ENCODE results near the gene CCDC142.
"Not testable (repeated sequence)": the region's sequence is repeated elsewhere in the genome, so short reads cannot be mapped to it uniquely, and the experiment has no call there.

The CCDC142 gene

GRCh38 chr2:74481961-74482800 is 617 bp downstream of the CCDC142 start:
- no peaks in the 10 kb centered on the region for H3K27me3 ChIP-seq (ENCODE audit: control insufficient read depth, insufficient read depth, low read length)
- H3K4me1 ChIP-seq (ENCODE audit: control insufficient read depth, insufficient read depth, low read length), result peaks cover 6% of the 10 kb centered on the region
- DNase-seq (ENCODE audit: low read depth, low spot score), result no peak
- peak overlapping the region; percentile 58 for H3K4me3 ChIP-seq (ENCODE audit: low read length)
- no peaks in the 10 kb centered on the region for H3K36me3 ChIP-seq (ENCODE audit: control insufficient read depth, insufficient read depth, low read length)
- H3K27ac ChIP-seq (ENCODE audit: low read length), result no peak overlapping the region
- H3K9me3 ChIP-seq (ENCODE audit: control insufficient read depth, insufficient read depth, low read length), result no peaks in the 10 kb centered on the region
- no CpG with 5 or more reads among the region's 80 CpGs for whole genome bisulfite sequencing (ENCODE audit: insufficient coverage, insufficient read length)

- H3K27me3 ChIP-seq (ENCODE audit: control insufficient read depth, insufficient read depth, low read length), result no peaks in the 10 kb centered on the region
- H3K27ac ChIP-seq (ENCODE audit: low read length), result no peak overlapping the region
- no CpG with 5 or more reads among the region's 3 CpGs for WGBS (ENCODE audit: insufficient coverage, insufficient read length)
- H3K4me1 ChIP-seq (ENCODE audit: control insufficient read depth, insufficient read depth, low read length), result peaks cover 6% of the 10 kb centered on the region
- no peaks in the 10 kb centered on the region for H3K36me3 ChIP-seq (ENCODE audit: control insufficient read depth, insufficient read depth, low read length)
- H3K9me3 ChIP-seq (ENCODE audit: control insufficient read depth, insufficient read depth, low read length), result no peaks in the 10 kb centered on the region
- H3K4me3 ChIP-seq (ENCODE audit: low read length), result peak overlapping the region; percentile 58; the same call in 1 of the 2 replicates
- DNase-seq (ENCODE audit: low read depth, low spot score), result no peak
Measured at GRCh38 chr2:74481431-74481830, 1.4 kb downstream of the CCDC142 start.

- Histone ChIP-seq H3K27ac (ENCODE audit: low read length) (no peak overlapping the region), H3K9me3 (ENCODE audit: control insufficient read depth, insufficient read depth, low read length) (no peaks in the 10 kb centered on the region), H3K4me3 (ENCODE audit: low read length) (no peak overlapping the region), H3K4me1 (ENCODE audit: control insufficient read depth, insufficient read depth, low read length) (no peaks in the 10 kb centered on the region), H3K36me3 (ENCODE audit: control insufficient read depth, insufficient read depth, low read length) (peaks cover 5% of the 10 kb centered on the region; the same call in 1 of the 2 replicates), H3K27me3 (ENCODE audit: control insufficient read depth, insufficient read depth, low read length) (no peaks in the 10 kb centered on the region)
- no peak for DNase-seq (ENCODE audit: low read depth, low spot score)
- no CpG with 5 or more reads among the region's 5 CpGs for WGBS (ENCODE audit: insufficient coverage, insufficient read length)
Measured at GRCh38 chr2:74474899-74475298, 7.9 kb downstream of the CCDC142 start.

DNA sequence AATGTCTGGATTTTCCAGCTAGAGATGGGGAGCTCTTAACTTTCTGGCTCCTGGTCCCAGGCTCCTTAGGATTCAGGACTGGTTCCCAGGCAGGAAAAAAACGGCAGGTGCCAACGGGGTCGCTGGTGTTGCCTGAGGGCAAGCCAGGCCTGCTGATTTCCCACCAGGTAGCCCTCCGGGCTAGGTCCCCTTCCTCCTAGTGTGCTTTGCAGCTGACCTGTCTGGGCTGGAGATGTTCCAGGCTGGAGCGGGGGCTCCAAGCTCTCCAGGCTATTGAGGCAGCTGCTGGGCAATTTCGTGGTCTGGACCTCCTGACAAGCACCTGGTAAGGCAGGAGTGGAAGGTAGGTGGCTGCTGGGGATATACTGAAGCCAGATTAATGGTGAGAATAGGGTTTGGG is 8.3 kb downstream of the CCDC142 start:
- no peaks in the 10 kb centered on the region for H3K4me1 ChIP-seq (ENCODE audit: control insufficient read depth, insufficient read depth, low read length)
- DNase-seq (ENCODE audit: low read depth, low spot score), result no peak
- no peak overlapping the region for H3K4me3 ChIP-seq (ENCODE audit: low read length)

GRCh38 chr2:74472945-74473258 is 9.9 kb downstream of the CCDC142 start:
- no peak for DNase-seq (ENCODE audit: low read depth, low spot score)
- H3K9me3 ChIP-seq (ENCODE audit: control insufficient read depth, insufficient read depth, low read length), result no peaks in the 10 kb centered on the region
- no peaks in the 10 kb centered on the region for H3K27me3 ChIP-seq (ENCODE audit: control insufficient read depth, insufficient read depth, low read length)
- WGBS (ENCODE audit: insufficient coverage, insufficient read length), result no CpG with 5 or more reads among the region's 7 CpGs
- H3K27ac ChIP-seq (ENCODE audit: low read length), result no peak overlapping the region
- H3K4me1 ChIP-seq (ENCODE audit: control insufficient read depth, insufficient read depth, low read length), result no peaks in the 10 kb centered on the region
- H3K36me3 ChIP-seq (ENCODE audit: control insufficient read depth, insufficient read depth, low read length), result peaks cover 5% of the 10 kb centered on the region; the same call in 1 of the 2 replicates
- peak overlapping the region; percentile 51; the same call in 1 of the 2 replicates for H3K4me3 ChIP-seq (ENCODE audit: low read length)

More for the DNA sequence above, 8.3 kb downstream of the CCDC142 start:
- Histone ChIP-seq H3K27ac (ENCODE audit: low read length) (no peak overlapping the region), H3K27me3 (ENCODE audit: control insufficient read depth, insufficient read depth, low read length) (no peaks in the 10 kb centered on the region), H3K36me3 (ENCODE audit: control insufficient read depth, insufficient read depth, low read length) (peaks cover 5% of the 10 kb centered on the region; the same call in 1 of the 2 replicates), H3K9me3 (ENCODE audit: control insufficient read depth, insufficient read depth, low read length) (no peaks in the 10 kb centered on the region)
- WGBS (ENCODE audit: insufficient coverage, insufficient read length), result no CpG with 5 or more reads among the region's 6 CpGs

DNA sequence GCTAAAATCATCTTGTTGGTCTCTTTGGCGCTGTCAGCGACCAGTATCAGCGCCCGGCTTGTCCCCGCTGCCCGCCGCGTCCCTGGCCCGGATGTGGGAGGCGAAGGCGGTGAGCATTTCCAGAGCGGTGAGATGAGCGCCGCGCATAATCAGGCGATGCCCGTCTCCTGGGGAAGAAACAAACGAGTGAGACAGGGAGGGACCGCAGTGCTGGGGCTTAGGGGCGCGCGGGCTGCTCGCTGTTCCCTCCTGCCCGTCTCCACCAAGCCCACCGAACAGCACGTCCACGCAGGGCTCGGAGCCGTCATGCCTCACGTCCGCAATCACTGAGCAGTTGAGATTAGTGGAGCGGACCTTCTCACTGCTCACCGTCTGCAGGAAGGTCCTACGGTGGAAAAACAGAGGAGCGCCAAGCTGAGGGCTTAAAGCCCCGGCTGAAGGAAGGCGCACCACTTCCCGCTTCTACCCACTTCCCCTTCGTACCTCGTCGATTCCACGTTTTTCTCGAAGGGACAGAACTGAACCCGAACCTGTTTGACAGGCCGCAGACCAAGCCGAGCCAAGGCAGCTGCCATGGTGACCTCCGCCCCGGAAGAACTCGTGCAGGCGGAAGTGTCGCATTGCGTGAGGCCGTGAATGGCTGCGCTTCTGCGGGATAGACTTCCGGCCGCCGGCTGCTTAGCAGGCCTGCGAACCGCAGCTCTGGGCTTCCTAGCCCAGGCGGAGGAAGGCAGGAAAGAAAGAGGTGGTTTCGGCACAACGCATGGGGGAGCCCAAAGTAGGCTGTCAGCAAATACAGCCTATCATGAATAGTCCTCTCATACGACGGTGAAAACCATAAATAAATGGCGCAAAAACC is 10.5 kb downstream of the CCDC142 start, which contains the start of gene MRPL53:
TSS of gene MRPL53 (minus strand) at position 595 of the 859 bp plus-strand sequence. CDS start at position 575, 20 bp downstream.
- no peaks in the 10 kb centered on the region for H3K9me3 ChIP-seq (ENCODE audit: control insufficient read depth, insufficient read depth, low read length)
- no CpG with 5 or more reads among the region's 66 CpGs for WGBS (ENCODE audit: insufficient coverage, insufficient read length)
- H3K27me3 ChIP-seq (ENCODE audit: control insufficient read depth, insufficient read depth, low read length), result no peaks in the 10 kb centered on the region
- no peak within 1 kb of the TSS for H3K27ac ChIP-seq (ENCODE audit: low read length)
- peak within 1 kb of the TSS; percentile 51; the same call in 1 of the 2 replicates for H3K4me3 ChIP-seq (ENCODE audit: low read length)
- peak; percentile 94 for DNase-seq (ENCODE audit: low read depth, low spot score)
- no peaks in the 10 kb centered on the region for H3K4me1 ChIP-seq (ENCODE audit: control insufficient read depth, insufficient read depth, low read length)
- peaks cover 5% of the 10 kb centered on the region; the same call in 1 of the 2 replicates for H3K36me3 ChIP-seq (ENCODE audit: control insufficient read depth, insufficient read depth, low read length)

DNA sequence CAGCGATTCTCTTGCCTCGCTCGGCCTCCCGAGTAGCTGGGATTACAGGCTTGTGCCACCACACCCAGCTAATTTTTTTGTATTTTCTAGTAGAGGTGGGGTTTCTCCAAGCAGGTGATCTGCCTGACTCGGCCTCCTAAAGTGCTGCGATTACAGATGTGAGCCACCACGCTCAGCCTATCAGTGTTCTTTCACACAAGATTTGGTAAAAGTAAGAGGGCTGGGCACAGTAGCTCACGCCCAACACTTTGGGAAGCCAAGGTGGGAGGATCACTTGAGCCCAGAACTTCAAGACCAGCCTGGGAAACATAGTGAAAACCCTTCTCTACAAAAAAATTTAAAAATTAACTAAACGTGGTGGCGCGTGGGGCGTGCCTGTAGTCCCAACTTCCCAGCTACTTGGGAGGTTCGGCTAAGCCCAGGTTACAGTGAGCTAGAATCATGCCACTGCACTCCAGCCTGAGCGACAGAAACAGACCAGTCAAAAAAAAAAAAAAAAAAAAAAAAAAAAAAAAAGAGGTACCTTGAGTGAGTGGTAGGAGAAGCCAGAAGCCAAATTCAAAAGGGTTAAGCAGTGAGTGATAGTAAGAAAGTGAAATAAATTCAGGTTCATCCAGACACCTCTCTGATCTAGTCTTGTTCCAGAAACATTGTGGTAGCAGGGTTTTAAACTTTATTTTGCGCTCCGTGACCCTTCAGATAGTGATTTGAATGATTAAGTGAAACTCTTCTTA is 11.3 kb downstream of the CCDC142 start:
- H3K27me3 ChIP-seq (ENCODE audit: control insufficient read depth, insufficient read depth, low read length), result no peaks in the 10 kb centered on the region
- H3K4me1 ChIP-seq (ENCODE audit: control insufficient read depth, insufficient read depth, low read length), result no peaks in the 10 kb centered on the region
- no peaks in the 10 kb centered on the region for H3K9me3 ChIP-seq (ENCODE audit: control insufficient read depth, insufficient read depth, low read length)
- H3K36me3 ChIP-seq (ENCODE audit: control insufficient read depth, insufficient read depth, low read length), result peaks cover 5% of the 10 kb centered on the region; the same call in 1 of the 2 replicates
- peak overlapping the region; percentile 51; the same call in 1 of the 2 replicates for H3K4me3 ChIP-seq (ENCODE audit: low read length)
- H3K27ac ChIP-seq (ENCODE audit: low read length), result no peak overlapping the region
- no CpG with 5 or more reads among the region's 16 CpGs for WGBS (ENCODE audit: insufficient coverage, insufficient read length)
- no peak for DNase-seq (ENCODE audit: low read depth, low spot score)

DNA sequence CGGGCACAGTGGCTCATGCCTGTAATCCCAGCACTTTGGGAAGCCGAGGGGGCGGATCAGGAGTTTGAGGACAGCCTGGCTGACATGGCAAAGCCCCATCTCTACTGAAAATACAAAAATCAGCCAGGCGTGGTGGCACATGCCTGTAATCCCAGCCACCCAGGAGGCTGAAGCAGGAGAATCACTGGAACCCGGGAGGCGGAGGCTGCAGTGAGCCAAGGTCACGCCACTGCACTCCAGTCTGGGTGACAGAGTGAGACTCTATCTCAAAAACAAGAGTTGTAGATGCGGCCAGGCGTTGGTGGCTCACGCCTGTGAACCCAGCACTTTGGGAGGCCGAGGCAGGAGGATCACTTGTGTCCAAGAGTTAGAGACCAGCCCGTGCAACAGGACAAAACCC is 12.1 kb downstream of the CCDC142 start:
- not testable (repeated sequence) for H3K9me3 ChIP-seq (ENCODE audit: control insufficient read depth, insufficient read depth, low read length); DNase-seq (ENCODE audit: low read depth, low spot score); H3K36me3 ChIP-seq (ENCODE audit: control insufficient read depth, insufficient read depth, low read length); H3K4me3 ChIP-seq (ENCODE audit: low read length); H3K4me1 ChIP-seq (ENCODE audit: control insufficient read depth, insufficient read depth, low read length); H3K27me3 ChIP-seq (ENCODE audit: control insufficient read depth, insufficient read depth, low read length); H3K27ac ChIP-seq (ENCODE audit: low read length)
- no CpG with 5 or more reads among the region's 12 CpGs for WGBS (ENCODE audit: insufficient coverage, insufficient read length)

DNA sequence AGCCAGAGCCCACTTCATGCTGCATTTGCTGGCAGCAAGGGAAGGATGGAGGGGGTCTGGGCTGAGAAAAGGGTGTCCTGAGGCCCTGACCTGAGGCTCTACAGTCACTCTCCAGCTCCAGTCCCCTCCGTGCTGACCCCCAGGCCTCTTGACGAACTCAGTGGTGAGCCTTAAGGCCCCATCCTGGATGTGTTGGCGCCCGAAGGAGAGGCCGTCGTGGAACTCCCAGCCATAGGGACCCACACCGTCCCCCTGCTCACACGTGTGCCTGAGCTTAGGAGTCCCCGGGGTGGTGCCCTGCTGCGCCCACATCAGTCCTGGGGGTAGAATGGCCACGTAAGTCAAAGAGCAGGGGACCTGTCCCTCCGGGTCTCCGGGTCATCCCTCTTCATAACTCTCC is 18.4 kb downstream of the CCDC142 start:
- no CpG with 5 or more reads among the region's 13 CpGs for WGBS (ENCODE audit: insufficient coverage, insufficient read length)
- 0 out of 2 replicates have a peak, but pooled peaks cover 2% of the 10 kb centered on the region for H3K4me1 ChIP-seq (ENCODE audit: control insufficient read depth, insufficient read depth, low read length)
- no peak for DNase-seq (ENCODE audit: low read depth, low spot score)
- H3K27me3 ChIP-seq (ENCODE audit: control insufficient read depth, insufficient read depth, low read length), result no peaks in the 10 kb centered on the region
- H3K4me3 ChIP-seq (ENCODE audit: low read length), result peak overlapping the region; percentile 95; the same call in 1 of the 2 replicates
- H3K36me3 ChIP-seq (ENCODE audit: control insufficient read depth, insufficient read depth, low read length), result peaks cover 8% of the 10 kb centered on the region
- no peaks in the 10 kb centered on the region for H3K9me3 ChIP-seq (ENCODE audit: control insufficient read depth, insufficient read depth, low read length)
- H3K27ac ChIP-seq (ENCODE audit: low read length), result no peak overlapping the region

GRCh38 chr2:74462786-74463105 is 20.1 kb downstream of the CCDC142 start:
- WGBS (ENCODE audit: insufficient coverage, insufficient read length), result no CpG with 5 or more reads among the region's 4 CpGs
- H3K27me3 ChIP-seq (ENCODE audit: control insufficient read depth, insufficient read depth, low read length), result no peaks in the 10 kb centered on the region
- no peaks in the 10 kb centered on the region for H3K9me3 ChIP-seq (ENCODE audit: control insufficient read depth, insufficient read depth, low read length)
- no peak overlapping the region for H3K4me3 ChIP-seq (ENCODE audit: low read length)
- 0 out of 2 replicates have a peak, but pooled peaks cover 2% of the 10 kb centered on the region for H3K4me1 ChIP-seq (ENCODE audit: control insufficient read depth, insufficient read depth, low read length)
- no peak for DNase-seq (ENCODE audit: low read depth, low spot score)
- H3K36me3 ChIP-seq (ENCODE audit: control insufficient read depth, insufficient read depth, low read length), result peaks cover 8% of the 10 kb centered on the region
- no peak overlapping the region for H3K27ac ChIP-seq (ENCODE audit: low read length)

All from iPS DF 6.9 (cell line).